ENCODE data around the gene ITGA8.

The ITGA8 gene

DNA sequence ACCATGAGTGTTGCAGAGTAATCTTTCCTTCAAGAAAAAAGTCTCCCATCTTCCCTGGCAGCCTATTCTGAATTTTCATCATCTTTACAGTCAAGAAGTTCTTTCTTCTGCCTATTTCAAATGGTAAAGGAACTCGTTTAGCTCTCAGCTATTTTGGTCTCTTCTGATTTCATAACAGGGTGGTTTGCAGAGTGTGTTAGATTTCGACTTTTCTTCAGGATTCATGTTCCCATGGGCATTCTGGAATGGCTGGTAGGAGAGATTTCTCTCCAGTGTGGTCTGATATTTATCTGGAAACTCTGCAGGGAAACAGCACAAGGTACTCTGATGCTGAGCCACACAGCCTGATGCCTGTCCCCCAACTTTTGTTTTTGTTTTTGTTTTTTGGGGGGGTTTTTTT, 237.6 kb downstream of the ITGA8 start:
- H3K9me3 ChIP-seq (ENCODE audit: low read length), result no peaks in the 10 kb centered on the region
- no peak overlapping the region for H2AFZ ChIP-seq (ENCODE audit: low read length)
- no peaks in the 10 kb centered on the region for H3K79me2 ChIP-seq (ENCODE audit: insufficient read depth, low read length)
- H3K4me3 ChIP-seq (ENCODE audit: low read depth, low read length, poor library complexity, severe bottlenecking), result no peak overlapping the region
- H4K20me1 ChIP-seq (ENCODE audit: insufficient read depth, low read length), result no peaks in the 10 kb centered on the region
- H3K9me2 ChIP-seq (ENCODE audit: low read depth, low read length), result no peaks in the 10 kb centered on the region
- H3K36me3 ChIP-seq (ENCODE audit: insufficient read depth, low read length), result no peaks in the 10 kb centered on the region
- no peak overlapping the region for H3K27ac ChIP-seq (ENCODE audit: low read depth, low read length, poor library complexity, severe bottlenecking)
- H3K4me1 ChIP-seq (ENCODE audit: insufficient read depth, low read length, severe bottlenecking), result no peaks in the 10 kb centered on the region
- no peaks in the 10 kb centered on the region for H3F3A ChIP-seq (ENCODE audit: insufficient read depth, low read length)
- no peak overlapping the region for H3K4me2 ChIP-seq (ENCODE audit: low read length)
- TF ChIP-seq EZH2 (IDR thresholded peaks at IDR 0.05; ENCODE audit: borderline replicate concordance, low read length), result no peak
- no peak for TF ChIP-seq CTCF (IDR thresholded peaks at IDR 0.05; ENCODE audit: low read length)
- H3K27me3 ChIP-seq (ENCODE audit: insufficient read depth, low read length), result no peaks in the 10 kb centered on the region
- H3K9ac ChIP-seq (ENCODE audit: low read length), result no peak overlapping the region

GRCh38 chr10:15478950-15479349, 240.8 kb downstream of the ITGA8 start:
- TF ChIP-seq CTCF (IDR thresholded peaks at IDR 0.05; ENCODE audit: low read length) (no peak), EZH2 (IDR thresholded peaks at IDR 0.05; ENCODE audit: borderline replicate concordance, low read length) (no peak)
- Histone ChIP-seq H3K4me1 (ENCODE audit: insufficient read depth, low read length, severe bottlenecking) (no peaks in the 10 kb centered on the region), H3K4me2 (ENCODE audit: low read length) (no peak overlapping the region), H3K27me3 (ENCODE audit: insufficient read depth, low read length) (no peaks in the 10 kb centered on the region), H3K27ac (ENCODE audit: low read depth, low read length, poor library complexity, severe bottlenecking) (no peak overlapping the region), H3K36me3 (ENCODE audit: insufficient read depth, low read length) (no peaks in the 10 kb centered on the region), H3K9me3 (ENCODE audit: low read length) (no peaks in the 10 kb centered on the region), H3K9ac (ENCODE audit: low read length) (no peak overlapping the region), H2AFZ (ENCODE audit: low read length) (no peak overlapping the region), H3K9me2 (ENCODE audit: low read depth, low read length) (no peaks in the 10 kb centered on the region), H4K20me1 (ENCODE audit: insufficient read depth, low read length) (no peaks in the 10 kb centered on the region), H3K4me3 (ENCODE audit: low read depth, low read length, poor library complexity, severe bottlenecking) (no peak overlapping the region), H3F3A (ENCODE audit: insufficient read depth, low read length) (no peaks in the 10 kb centered on the region), H3K79me2 (ENCODE audit: insufficient read depth, low read length) (no peaks in the 10 kb centered on the region)

DNA sequence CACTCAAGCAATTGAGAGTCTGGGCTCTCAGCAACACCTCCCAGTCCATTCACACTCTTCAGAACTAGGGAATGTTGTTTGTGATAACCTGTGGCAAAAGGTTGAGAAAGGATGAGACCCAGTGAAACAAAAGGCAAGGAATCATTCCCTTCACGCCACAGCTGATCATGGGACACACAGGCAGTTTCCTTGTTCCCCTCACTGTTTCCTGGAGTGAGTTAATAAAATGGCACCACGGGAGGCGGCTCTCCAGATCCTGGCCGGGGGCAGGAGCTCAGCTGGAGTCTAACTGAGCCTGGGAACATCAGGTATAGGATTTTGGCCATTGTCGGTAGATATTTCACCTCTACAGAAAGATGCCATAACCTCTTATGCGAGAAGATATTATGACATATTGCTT, 241.3 kb downstream of the ITGA8 start:
- Histone ChIP-seq H3K9me2 (ENCODE audit: low read depth, low read length) (no peaks in the 10 kb centered on the region), H3K27ac (ENCODE audit: low read depth, low read length, poor library complexity, severe bottlenecking) (no peak overlapping the region), H4K20me1 (ENCODE audit: insufficient read depth, low read length) (no peaks in the 10 kb centered on the region), H3F3A (ENCODE audit: insufficient read depth, low read length) (no peaks in the 10 kb centered on the region), H3K4me2 (ENCODE audit: low read length) (no peak overlapping the region), H3K27me3 (ENCODE audit: insufficient read depth, low read length) (no peaks in the 10 kb centered on the region), H3K9me3 (ENCODE audit: low read length) (no peaks in the 10 kb centered on the region), H2AFZ (ENCODE audit: low read length) (no peak overlapping the region), H3K4me1 (ENCODE audit: insufficient read depth, low read length, severe bottlenecking) (no peaks in the 10 kb centered on the region), H3K79me2 (ENCODE audit: insufficient read depth, low read length) (no peaks in the 10 kb centered on the region), H3K4me3 (ENCODE audit: low read depth, low read length, poor library complexity, severe bottlenecking) (no peak overlapping the region), H3K9ac (ENCODE audit: low read length) (no peak overlapping the region), H3K36me3 (ENCODE audit: insufficient read depth, low read length) (no peaks in the 10 kb centered on the region)
- TF ChIP-seq EZH2 (IDR thresholded peaks at IDR 0.05; ENCODE audit: borderline replicate concordance, low read length) (no peak), CTCF (IDR thresholded peaks at IDR 0.05; ENCODE audit: low read length) (no peak)

All from OCI-LY1 (cell line).